CD4-positive, alpha-beta T cell treated with Interleukin-6 for 4 hours (primary cell): ENCODE results near the gene CCDC9.
A peak's percentile ranks its signal among the peaks of the same experiment; 100 is the strongest.

Experiments used
- DNase-seq: peaks from one replicate; pipeline ENCODE4 v3.0.0-alpha.2; 2020; ENCODE audit warnings: mixed read lengths

CCDC9 gene

GRCh38 chr19:47302249-47302648 lies 45.9 kb downstream of the CCDC9 start:
- no peak for DNase-seq

- DNase-seq = no peak
These were observed 47.6 kb downstream of the CCDC9 start for GRCh38 chr19:47303966-47304365.

- DNase-seq = peak; percentile 69
These were observed 49.0 kb downstream of the CCDC9 start for GRCh38 chr19:47305309-47305751.

- DNase-seq = no peak
These were observed 50.0 kb downstream of the CCDC9 start for GRCh38 chr19:47306303-47306702.

- DNase-seq = no peak
These were observed 52.7 kb downstream of the CCDC9 start for GRCh38 chr19:47309038-47309437.

- no peak for DNase-seq
These were observed 53.3 kb downstream of the CCDC9 start, which contains the start of gene C5AR1 for GRCh38 chr19:47309608-47310007. C5AR1 (plus strand) TSS chr19:47309861; CDS start chr19:47309896, 35 bp downstream.

- no peak for DNase-seq
These were observed 54.0 kb downstream of the CCDC9 start for GRCh38 chr19:47310323-47310722.

GRCh38 chr19:47310819-47311218 lies 54.5 kb downstream of the CCDC9 start:
- DNase-seq = no peak

- DNase-seq = no peak
These were observed 56.2 kb downstream of the CCDC9 start for GRCh38 chr19:47312366-47313006.

GRCh38 chr19:47313754-47314295 lies 57.5 kb downstream of the CCDC9 start:
- DNase-seq = no peak

GRCh38 chr19:47315125-47315821 lies 58.9 kb downstream of the CCDC9 start:
- DNase-seq = no peak

- no peak for DNase-seq
These were observed 60.2 kb downstream of the CCDC9 start for GRCh38 chr19:47316513-47316912.

GRCh38 chr19:47319923-47320871 lies 63.9 kb downstream of the CCDC9 start:
- DNase-seq = no peak
